HG02852 (cell line): ENCODE results near the gene SLC9A9.
"Not testable (repeated sequence)": the region's sequence is repeated elsewhere in the genome, so short reads cannot be mapped to it uniquely, and the experiment has no call there.

ENCODE experiments used
- ATAC-seq: cut with Tn5 transposase; IDR thresholded peaks from one replicate; pipeline ENCODE4 v1.9.1; 2021; ENCODE audit warnings: mild to moderate bottlenecking, moderate library complexity; ENCODE audit not compliant: unreplicated experiment

Gene SLC9A9

DNA sequence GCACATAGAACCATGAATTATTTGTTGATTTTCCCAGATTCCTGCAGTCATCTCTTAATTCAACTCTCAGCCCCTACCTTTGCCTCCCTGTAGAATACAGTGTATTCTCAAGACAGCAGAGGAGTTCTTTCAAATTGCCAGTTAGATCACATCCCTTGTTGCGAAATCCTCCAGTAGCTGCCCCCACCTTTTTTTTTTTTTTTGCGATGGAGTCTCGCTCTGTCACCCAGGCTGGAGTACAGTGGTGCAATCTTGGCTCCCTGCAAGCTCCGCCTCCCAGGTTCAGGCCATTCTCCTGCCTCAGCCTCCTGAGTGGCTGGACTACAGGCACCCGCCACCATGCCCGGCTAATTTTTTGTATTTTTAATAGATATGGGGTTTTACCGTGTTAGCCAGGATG, 417.0 kb downstream of the SLC9A9 start:
- ATAC-seq: not testable (repeated sequence)

DNA sequence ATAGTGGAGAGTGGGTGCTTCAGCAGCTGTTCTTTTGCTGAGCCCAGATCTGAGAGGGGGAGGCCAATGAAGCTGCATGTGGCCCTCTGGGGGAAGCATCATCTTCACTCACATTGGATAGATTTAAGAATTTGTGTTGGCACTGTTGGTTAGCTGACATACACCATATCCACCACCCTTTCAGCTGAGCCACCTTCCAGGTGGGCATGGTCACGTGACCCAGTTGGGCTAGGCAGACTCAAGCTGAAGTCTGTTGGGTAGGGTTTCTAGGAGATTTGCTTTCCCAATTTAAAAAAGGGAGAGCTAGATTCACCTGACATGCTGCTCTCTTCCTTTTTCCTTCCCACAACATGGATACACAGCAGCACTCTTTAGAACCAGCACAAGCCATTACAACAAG, 417.7 kb downstream of the SLC9A9 start:
- ATAC-seq: no peak

DNA sequence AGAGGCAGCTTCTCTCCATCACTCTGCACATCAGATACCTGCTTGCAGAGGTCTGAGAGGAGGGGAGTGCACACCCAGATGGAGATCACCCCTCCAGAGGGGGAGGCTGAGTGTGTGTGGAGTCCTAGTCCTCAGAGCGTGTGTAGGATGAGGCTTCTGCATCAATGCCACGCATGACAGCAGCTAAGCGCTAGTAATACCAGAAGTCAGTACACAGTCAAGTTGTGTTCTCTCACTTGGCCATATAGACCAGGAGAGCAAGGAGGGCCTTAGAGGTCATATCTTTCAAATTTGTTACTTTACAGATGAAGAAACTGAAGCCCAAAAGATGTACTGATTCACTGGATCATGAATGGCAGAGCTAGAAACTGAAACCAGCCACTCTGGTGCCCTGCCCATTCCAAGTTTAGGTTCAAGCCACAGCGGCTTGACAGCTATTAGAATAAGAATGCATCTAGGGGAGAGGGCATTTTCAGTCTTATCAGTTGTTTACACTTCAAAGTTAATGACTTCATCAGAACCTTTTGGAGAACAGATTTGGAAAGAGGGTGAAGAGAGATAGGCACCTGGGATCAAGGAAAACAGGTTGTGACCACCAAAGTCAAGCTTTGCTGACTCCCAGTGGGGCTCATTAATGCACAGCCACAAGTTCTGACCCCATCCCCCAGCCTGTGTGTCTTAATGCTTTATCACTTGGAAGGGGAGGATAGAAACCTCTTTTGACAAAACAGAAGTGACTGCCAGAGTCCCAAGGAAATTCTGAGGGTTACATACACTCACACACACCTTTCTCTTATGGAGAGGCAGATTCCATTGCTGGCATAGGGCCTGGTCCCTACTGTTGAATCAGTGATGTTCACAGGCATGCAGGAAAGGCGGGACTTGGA, 418.4 kb downstream of the SLC9A9 start:
- ATAC-seq: no peak

DNA sequence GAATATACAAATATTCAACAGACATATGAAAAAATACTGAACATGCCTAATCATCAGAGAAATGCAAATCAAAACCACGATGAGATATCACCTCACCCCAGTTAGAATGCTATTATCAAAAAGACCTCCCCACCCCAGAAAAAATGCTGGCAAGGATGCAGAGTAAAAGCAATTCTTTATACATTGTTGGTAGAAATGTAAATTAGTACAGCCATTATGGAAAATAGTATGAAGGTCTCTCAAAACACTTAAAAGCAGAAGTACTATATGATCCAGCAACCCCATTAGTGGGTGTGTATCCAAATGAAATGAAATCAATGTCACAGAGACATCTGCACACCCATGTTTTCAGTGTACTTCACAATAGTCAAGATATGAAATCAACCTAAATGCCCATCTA, 420.0 kb downstream of the SLC9A9 start:
- ATAC-seq: no peak

DNA sequence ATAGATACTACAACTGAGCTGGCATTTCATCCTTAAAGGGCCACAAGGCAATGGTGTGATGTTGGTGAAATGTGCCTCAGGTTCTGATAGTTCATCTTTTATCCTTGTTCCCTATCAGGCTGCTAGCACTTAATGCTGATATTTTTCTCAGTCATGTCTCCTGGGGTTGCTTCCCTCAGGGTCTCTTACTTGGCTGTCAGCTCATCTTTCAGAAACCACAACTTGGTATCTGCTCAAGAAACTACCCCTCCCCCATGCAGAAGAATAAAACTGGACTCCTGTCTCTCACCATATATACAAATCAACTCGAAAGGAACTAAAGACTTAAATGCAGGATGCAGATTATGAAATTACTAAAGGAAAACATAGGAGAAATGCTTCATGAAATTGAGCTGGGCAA, 420.6 kb downstream of the SLC9A9 start:
- no peak for ATAC-seq

DNA sequence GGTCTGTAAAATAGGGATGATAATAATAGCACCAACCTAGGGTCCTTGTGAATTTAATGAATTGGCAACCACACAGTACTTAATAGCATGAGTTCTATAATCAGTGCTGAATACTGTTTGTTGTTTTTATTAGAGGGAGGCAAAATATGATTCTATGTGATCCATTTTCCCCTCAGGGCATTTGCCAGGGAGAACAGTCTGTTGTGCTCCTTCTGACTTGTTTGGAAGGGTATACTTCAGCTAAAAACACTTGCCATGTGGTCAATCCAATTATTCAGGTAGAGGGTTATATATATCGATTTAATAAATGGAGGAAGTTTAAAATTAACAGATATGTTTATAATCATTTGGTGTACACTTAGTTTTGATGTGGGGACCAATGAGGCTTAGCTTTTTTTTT, 423.4 kb downstream of the SLC9A9 start:
- no peak for ATAC-seq

DNA sequence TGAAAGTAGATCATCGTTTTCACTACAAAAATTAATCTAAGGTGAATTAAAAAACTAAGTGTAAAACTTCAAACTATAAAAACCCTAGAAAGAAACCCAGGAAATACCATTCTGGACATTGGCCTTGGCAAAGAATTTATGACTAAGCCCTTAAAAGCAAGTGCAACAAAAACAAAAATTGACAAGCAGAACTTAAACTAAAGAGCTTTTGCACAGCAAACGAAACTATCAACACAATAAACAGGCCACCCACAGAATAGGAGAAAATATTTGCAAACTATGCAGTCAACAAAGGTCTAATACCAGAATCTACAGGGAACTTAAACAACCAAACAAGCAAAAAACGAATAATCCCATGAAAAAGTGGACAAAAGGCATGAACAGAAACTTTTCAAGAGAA, 426.7 kb downstream of the SLC9A9 start:
- no peak for ATAC-seq

GRCh38 chr3:143419611-143420010, 428.7 kb downstream of the SLC9A9 start:
- ATAC-seq: no peak

DNA sequence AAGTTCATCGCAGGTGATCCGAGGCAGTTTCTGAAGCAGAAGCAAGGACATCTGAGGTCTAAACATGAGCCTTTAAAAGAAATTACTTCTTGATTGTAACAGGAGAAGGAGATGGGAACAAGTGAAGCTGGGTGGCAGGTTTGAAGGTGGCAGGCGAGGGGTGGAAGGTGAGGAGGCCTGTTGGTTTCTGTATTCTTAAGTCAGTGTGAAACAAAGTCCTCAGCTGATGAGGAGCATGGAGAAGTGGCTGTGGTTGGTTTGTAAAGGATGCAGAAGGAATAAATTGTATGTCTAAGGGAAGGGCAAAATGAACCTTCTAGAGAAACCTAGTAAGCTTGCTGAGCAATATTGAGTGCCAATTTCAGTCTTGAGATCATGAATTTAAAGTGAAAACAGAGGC, 429.9 kb downstream of the SLC9A9 start:
- no peak for ATAC-seq

DNA sequence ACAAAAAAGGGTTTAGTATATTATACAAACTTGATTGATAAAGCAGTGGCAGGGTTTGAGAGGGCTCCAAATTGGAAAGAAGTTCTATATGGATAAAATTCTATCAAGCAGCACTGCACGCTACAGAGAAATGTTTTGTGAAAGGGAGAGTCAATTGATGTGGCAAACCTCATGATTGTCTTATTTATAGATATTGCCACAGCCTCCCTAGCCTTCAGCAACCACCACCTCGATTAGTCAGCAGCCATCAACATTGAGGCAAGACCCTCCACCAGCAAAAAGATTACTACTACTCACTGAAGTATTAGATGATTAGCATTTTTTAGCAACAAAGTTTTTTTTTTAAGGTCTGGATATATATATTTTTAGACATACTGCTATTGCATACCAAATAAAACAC, 432.0 kb downstream of the SLC9A9 start:
- no peak for ATAC-seq

DNA sequence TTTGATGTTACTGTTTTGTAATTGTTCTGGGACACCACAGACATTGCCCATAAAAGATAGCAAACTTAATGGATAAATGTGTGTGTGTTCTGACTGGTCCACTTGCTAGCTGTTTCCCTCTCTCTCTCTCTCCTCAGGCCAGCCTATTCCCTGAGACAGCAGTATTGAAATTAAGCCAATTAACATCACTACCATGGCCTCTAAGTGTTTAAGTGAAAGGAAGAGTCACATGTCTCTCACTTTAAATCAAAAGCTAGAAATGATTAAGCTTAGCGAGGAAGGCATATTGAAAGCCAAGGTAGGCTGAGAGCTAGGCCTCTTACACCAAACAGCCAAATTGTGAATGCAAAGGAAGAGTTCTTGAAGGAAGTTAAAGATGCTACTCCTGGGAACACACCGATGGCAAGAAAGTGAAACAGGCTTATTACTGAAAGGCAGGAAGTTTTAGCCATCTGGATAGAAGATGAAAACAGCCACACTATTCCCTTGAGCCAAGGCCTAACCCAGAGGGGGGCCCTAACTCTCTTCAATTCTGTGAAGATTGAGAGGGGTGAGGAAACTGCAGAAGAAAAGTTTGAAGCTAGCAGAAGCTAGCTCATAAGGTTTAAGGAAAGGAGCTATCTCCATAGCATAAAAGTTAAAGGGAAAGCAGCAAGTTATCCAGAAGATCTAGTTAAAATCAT, 433.6 kb downstream of the SLC9A9 start:
- peak; percentile 41 for ATAC-seq

- ATAC-seq: no peak
Observed at GRCh38 chr3:143413372-143413771, 434.9 kb downstream of the SLC9A9 start.

GRCh38 chr3:143412084-143412483, 436.2 kb downstream of the SLC9A9 start:
- peak; percentile 59 for ATAC-seq

DNA sequence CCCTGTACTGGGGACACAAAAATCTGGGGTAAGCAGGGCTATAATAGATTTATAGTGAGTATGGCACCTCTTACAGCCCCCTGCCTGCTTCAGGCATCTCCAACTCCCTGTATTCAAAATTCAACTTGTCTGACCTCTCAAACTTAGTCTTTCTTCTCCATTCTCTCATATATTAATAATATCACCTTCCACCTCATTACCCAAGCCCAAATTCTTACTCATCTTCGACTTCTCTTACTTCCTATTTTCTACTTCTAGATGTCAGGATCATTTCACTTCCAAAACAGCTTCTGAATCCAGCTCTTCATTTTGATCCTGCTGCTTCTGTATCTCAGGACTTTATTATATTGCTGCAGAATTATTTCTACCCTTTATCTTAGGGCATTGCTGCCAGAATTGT, 438.0 kb downstream of the SLC9A9 start:
- ATAC-seq: no peak

GRCh38 chr3:143408771-143409170, 439.5 kb downstream of the SLC9A9 start:
- ATAC-seq: no peak

- no peak for ATAC-seq
Observed at GRCh38 chr3:143402602-143403001, 445.7 kb downstream of the SLC9A9 start.

DNA sequence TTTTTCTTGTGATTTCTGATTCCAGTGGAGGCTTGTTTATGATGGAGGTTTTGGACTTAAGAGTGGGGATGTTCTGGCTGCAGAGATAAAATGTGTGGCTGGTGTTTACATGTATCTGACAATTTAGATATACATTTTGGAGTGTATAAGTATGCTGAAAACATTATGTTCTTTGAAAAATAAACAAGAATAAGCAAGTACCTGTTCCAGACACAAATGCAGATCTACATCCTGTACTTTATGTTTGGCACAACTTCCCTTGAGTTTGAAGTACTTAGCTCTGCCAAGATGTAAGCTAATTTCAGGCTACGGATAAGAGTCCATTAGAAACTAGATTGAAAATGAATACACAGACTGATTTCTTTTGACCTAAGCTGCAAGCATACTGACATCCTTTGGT, 451.5 kb downstream of the SLC9A9 start:
- ATAC-seq: no peak

- ATAC-seq: peak; percentile 55
Observed at GRCh38 chr3:143389388-143389787, 458.9 kb downstream of the SLC9A9 start.

DNA sequence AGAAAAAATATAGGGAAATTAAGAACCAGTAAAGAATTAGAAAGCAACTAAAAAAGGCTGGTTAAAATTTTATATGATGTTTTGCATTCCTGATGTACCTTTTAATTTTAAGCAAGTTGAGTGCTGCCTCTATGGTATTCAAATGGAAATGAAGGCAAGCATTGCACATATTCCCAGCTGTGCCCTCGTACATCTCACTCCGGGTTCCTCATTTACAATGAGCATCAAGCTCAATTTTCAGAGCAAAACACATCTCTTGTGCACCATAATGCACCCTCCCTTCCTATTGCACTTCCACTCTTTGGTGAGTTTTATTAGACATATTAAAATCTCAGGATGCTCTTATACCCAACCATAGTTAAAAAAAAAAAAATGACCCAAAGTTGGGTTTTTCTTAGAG, 460.8 kb downstream of the SLC9A9 start:
- ATAC-seq: no peak

DNA sequence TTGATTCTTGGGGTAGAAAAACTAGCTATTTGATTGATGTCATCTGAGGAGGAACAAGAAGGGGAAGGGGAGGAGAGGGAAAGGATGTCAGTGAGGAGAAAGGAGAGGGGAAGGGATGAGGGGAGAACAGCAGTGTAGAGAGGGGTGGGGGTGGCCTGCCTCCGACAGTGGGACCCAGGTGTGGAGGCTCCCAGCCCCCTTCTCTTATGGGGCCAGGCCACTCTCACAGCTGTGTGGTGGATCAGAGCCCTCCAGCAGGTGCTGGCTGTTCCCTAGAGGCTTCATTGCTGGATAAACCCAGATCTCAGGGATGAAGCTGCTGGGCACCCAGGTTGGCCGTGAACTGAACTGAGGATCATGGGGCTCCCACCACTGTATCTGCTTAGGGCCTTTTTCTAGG, 464.2 kb downstream of the SLC9A9 start:
- ATAC-seq: no peak

DNA sequence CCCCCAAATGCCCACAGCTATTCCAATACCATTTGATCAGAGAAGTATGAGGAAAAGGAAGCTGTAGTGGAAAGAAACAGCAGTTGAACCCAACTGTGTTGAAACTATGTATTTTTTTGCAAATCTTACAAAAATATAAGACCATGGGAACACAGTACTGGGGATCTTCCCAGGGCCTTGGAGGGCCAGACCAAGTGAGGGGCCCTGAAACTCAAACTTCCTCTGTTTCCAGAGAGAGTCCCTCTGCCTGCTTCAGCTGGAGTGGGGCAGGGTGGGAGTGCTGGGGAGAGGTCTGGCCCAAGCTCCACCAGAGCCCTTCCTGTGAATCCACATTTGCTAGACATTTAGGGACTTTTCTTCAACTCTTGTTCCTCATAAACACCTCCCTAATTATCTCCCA, 464.8 kb downstream of the SLC9A9 start:
- ATAC-seq: no peak

DNA sequence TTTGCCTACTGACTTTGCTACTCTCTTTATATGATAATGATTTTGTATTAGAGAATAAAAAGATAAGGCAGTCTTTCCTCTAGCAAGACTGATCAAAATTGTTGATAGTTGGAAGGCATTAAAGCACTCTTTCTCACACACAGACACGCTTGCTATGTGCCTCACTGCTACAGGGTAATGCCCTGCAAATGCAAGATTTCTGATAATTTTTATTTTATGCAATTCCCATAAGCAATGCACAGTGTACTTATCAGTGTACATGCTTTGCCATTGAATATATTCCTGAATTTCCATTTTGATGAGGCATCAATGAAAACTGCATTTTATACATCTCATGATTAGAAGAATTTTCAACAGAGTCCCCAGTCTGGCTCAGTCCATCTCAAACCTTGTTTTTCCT, 465.5 kb downstream of the SLC9A9 start:
- ATAC-seq: no peak
